HG02885 (cell line): ENCODE data around the gene BACH2.
A peak's percentile ranks its signal among the peaks of the same experiment; 100 is the strongest.

ENCODE experiments used
- ATAC-seq: cut with Tn5 transposase; IDR thresholded peaks from one replicate; pipeline ENCODE4 v1.9.1; 2021; ENCODE audit warnings: mild to moderate bottlenecking; ENCODE audit not compliant: unreplicated experiment, poor library complexity

The BACH2 gene

GRCh38 chr6:90190131-90190530 lies 106.5 kb downstream of the BACH2 start:
- no peak for ATAC-seq

GRCh38 chr6:90187437-90188121 lies 109.1 kb downstream of the BACH2 start:
- no peak for ATAC-seq

- ATAC-seq, result no peak
Observed at GRCh38 chr6:90186637-90187371, 109.8 kb downstream of the BACH2 start.

- no peak for ATAC-seq
Observed at GRCh38 chr6:90186026-90186425, 110.6 kb downstream of the BACH2 start.

GRCh38 chr6:90184334-90185298 lies 112.0 kb downstream of the BACH2 start:
- ATAC-seq, result no peak

- no peak for ATAC-seq
Observed at GRCh38 chr6:90183587-90184333, 112.9 kb downstream of the BACH2 start.

GRCh38 chr6:90180526-90180925 lies 116.1 kb downstream of the BACH2 start:
- ATAC-seq, result no peak

GRCh38 chr6:90179190-90180169 lies 117.2 kb downstream of the BACH2 start:
- ATAC-seq, result no peak

- no peak for ATAC-seq
Observed at GRCh38 chr6:90178384-90178855, 118.2 kb downstream of the BACH2 start.

GRCh38 chr6:90177544-90178383 lies 118.9 kb downstream of the BACH2 start:
- ATAC-seq, result no peak

- peak; percentile 71 for ATAC-seq
Observed at GRCh38 chr6:90175627-90176538, 120.8 kb downstream of the BACH2 start.

- no peak for ATAC-seq
Observed at GRCh38 chr6:90173262-90173925, 123.2 kb downstream of the BACH2 start.

- no peak for ATAC-seq
Observed at GRCh38 chr6:90170601-90171000, 126.0 kb downstream of the BACH2 start.

- ATAC-seq, result no peak
Observed at GRCh38 chr6:90169374-90169773, 127.3 kb downstream of the BACH2 start.

GRCh38 chr6:90168693-90169131 lies 127.9 kb downstream of the BACH2 start:
- ATAC-seq, result no peak
